Common myeloid progenitor, CD34-positive (primary cell): ENCODE data around the gene CXCR6. TPM values are rescaled to one million over a fixed set of nuclear protein-coding genes. Genes with fewer than 3 reads are reported as not detected.

ENCODE experiments used
- CTCF ChIA-PET: fragments of 350-600 bp; sonication (Branson Sonifier 250); formaldehyde crosslinking; loops from one replicate; lab custom pipeline; 2021; ENCODE audit warnings: antibody characterized with exemption; lab: Charles Lee
- POLR2A ChIA-PET: fragments of 350-600 bp; sonication (Branson Sonifier 250); formaldehyde crosslinking; loops from one replicate; lab custom pipeline; 2021; ENCODE audit warnings: antibody characterized with exemption; lab: Charles Lee
- DNase-seq, 3 donors: peaks; one replicate each; pipeline versions ENCODE4 v3.0.0 to v3.0.0-alpha.2; 2013
- H3K27ac ChIP-seq, 2 experiments: 1 replicate in 1 of 2; 2 replicates in 1 of 2; pipeline ENCODE4 v1.7.0; 2013; ENCODE audit warnings: inconsistent platforms in 2 of 2, low read length in 2 of 2, mild to moderate bottlenecking in 2 of 2, low read depth in 1 of 2, moderate library complexity in 1 of 2; ENCODE audit not compliant: severe bottlenecking in 2 of 2, insufficient read depth in 1 of 2, poor library complexity in 1 of 2
- H3K27me3 ChIP-seq, 5 experiments: replicated peaks in 2 of 5; 1 replicate in 3 of 5; 2 replicates in 2 of 5; pipeline versions ENCODE4 v1.6.1 to v1.7.0; 2013; ENCODE audit warnings: low read length in 4 of 5, mild to moderate bottlenecking in 2 of 5, moderate library complexity in 2 of 5, inconsistent platforms in 1 of 5; ENCODE audit not compliant: insufficient read depth in 5 of 5, control insufficient read depth in 4 of 5
- H3K36me3 ChIP-seq, 4 experiments: 1 replicate in 2 of 4; 2 replicates in 2 of 4; pipeline versions ENCODE4 v1.6.1 to v1.7.0; 2013; ENCODE audit warnings: low read length in 3 of 4, control low read depth in 1 of 4, mild to moderate bottlenecking in 1 of 4; ENCODE audit not compliant: control insufficient read depth in 4 of 4, insufficient read depth in 4 of 4
- H3K4me1 ChIP-seq, 4 experiments: 1 replicate in 3 of 4; 2 replicates in 1 of 4; pipeline versions ENCODE4 v1.6.1 to v1.7.1; 2013; ENCODE audit warnings: low read length in 3 of 4, mild to moderate bottlenecking in 3 of 4, control low read depth in 1 of 4, inconsistent platforms in 1 of 4, moderate library complexity in 1 of 4; ENCODE audit not compliant: control insufficient read depth in 4 of 4, insufficient read depth in 4 of 4; ENCODE audit errors: control extremely low read depth in 1 of 4
- H3K4me3 ChIP-seq, 7 experiments: 1 replicate in 4 of 7; 2 replicates in 3 of 7; pipeline versions ENCODE4 v1.5.1 to v1.7.0; 2013; ENCODE audit warnings: mild to moderate bottlenecking in 7 of 7, low read length in 6 of 7, moderate library complexity in 6 of 7, inconsistent platforms in 2 of 7, low read depth in 2 of 7, control low read depth in 1 of 7; ENCODE audit not compliant: insufficient read depth in 4 of 7, control insufficient read depth in 1 of 7; ENCODE audit errors: extremely low read depth in 1 of 7
- H3K9me3 ChIP-seq, 5 experiments: 1 replicate in 4 of 5; 2 replicates in 1 of 5; pipeline versions ENCODE4 v1.6.1 to v1.7.1; 2013; ENCODE audit warnings: low read length in 4 of 5, mild to moderate bottlenecking in 2 of 5, inconsistent platforms in 1 of 5, low read depth in 1 of 5, moderate library complexity in 1 of 5; ENCODE audit not compliant: control insufficient read depth in 4 of 5, insufficient read depth in 2 of 5; ENCODE audit errors: control extremely low read depth in 1 of 5
- WGBS: methylation state at CpG from one replicate; pipeline ENCODE4 v1.1.5; 2013; ENCODE audit not compliant: insufficient coverage; 5-methylcytosine and 5-hydroxymethylcytosine counted together
- polyA plus RNA-seq: library from polyadenylated mRNA; unstranded; fragments of 120-200 nt; gene quantifications from one replicate; pipeline ENCODE4 v1.2.1, GENCODE V29; 2013

The CXCR6 gene
- polyA plus RNA-seq, result 0.59 TPM

GRCh38 chr3:45943207-45943846 lies at the start of gene CXCR6:
CXCR6 (plus strand) TSS chr3:45943464; CDS start chr3:45946482, 3,018 bp downstream.
- CTCF ChIA-PET, result interaction anchor here (1.6 to 8.8 kb wide), 2 partner anchors 129 to 137 kb away, joined by 4 to 212 read pairs; no protein-coding TSS in a partner anchor
- 94% methylated on average over 8 of the region's 8 CpGs for WGBS
- DNase-seq, result no peak
- POLR2A ChIA-PET, result no interaction called here
- H3K4me1 ChIP-seq, result peaks cover 0 to 35% (median 17%) of the 10 kb centered on the region in 4 experiments
- H3K36me3 ChIP-seq, result peaks cover 8 to 55% (median 31%) of the 10 kb centered on the region in 4 experiments
- H3K9me3 ChIP-seq, result peaks cover 0 to 6% (median 0%) of the 10 kb centered on the region in 5 experiments
- H3K27ac ChIP-seq, result no peak within 1 kb of the TSS
- H3K27me3 ChIP-seq, result no peaks in the 10 kb centered on the region
- H3K4me3 ChIP-seq, result no peak within 1 kb of the TSS

- CTCF ChIA-PET, result interaction anchor here (0.9 to 2.7 kb wide), 4 partner anchors 11 to 48 kb away, joined by 3 to 9 read pairs (median 3); no protein-coding TSS in a partner anchor
- no peaks in the 10 kb centered on the region for H3K27me3 ChIP-seq
- H3K36me3 ChIP-seq, result no peaks in the 10 kb centered on the region
- H3K9me3 ChIP-seq, result no peaks in the 10 kb centered on the region
- DNase-seq, result peak in 2 of 3 donors; percentile 49 to 64
- H3K4me3 ChIP-seq, result peak overlapping the region in 2 of 7 experiments; percentile 23 to 43
- H3K4me1 ChIP-seq, result peaks cover 12 to 38% (median 30%) of the 10 kb centered on the region in 4 experiments
- WGBS, result 14% methylated on average over 3 of the region's 6 CpGs
- POLR2A ChIA-PET, result no interaction called here
- H3K27ac ChIP-seq, result no peak overlapping the region
These were observed 49.2 kb upstream of the CXCR6 start for GRCh38 chr3:45894015-45894414.

GRCh38 chr3:45895686-45896468 lies 47.4 kb upstream of the CXCR6 start:
- Histone ChIP-seq H3K4me3 (no peak overlapping the region), H3K4me1 (peaks cover 7 to 27% (median 21%) of the 10 kb centered on the region in 4 experiments), H3K27ac (no peak overlapping the region), H3K27me3 (no peaks in the 10 kb centered on the region), H3K36me3 (no peaks in the 10 kb centered on the region), H3K9me3 (no peaks in the 10 kb centered on the region)
- ChIA-PET POLR2A (interaction anchor here (0.6 kb wide), 1 partner anchor 279 kb away, joined by 3 read pairs; no protein-coding TSS in a partner anchor), CTCF (interaction anchor here (0.7 to 2.7 kb wide), 4 partner anchors 9 to 463 kb away, joined by 3 to 9 read pairs (median 3); no protein-coding TSS in a partner anchor)
- no peak for DNase-seq
- WGBS, result 93% methylated on average over 2 of the region's 5 CpGs

- WGBS, result 100% methylated on average over 1 of the region's 3 CpGs
- ChIA-PET CTCF (interaction anchor here (0.7 kb wide), 1 partner anchor 464 kb away, joined by 3 read pairs; no protein-coding TSS in a partner anchor), POLR2A (no interaction called here)
- DNase-seq, result no peak
- no peak overlapping the region for H3K4me3 ChIP-seq
- no peak overlapping the region for H3K27ac ChIP-seq
- no peaks in the 10 kb centered on the region for H3K9me3 ChIP-seq
- no peaks in the 10 kb centered on the region for H3K27me3 ChIP-seq
- peaks cover 7 to 26% (median 21%) of the 10 kb centered on the region in 4 experiments for H3K4me1 ChIP-seq
- H3K36me3 ChIP-seq, result no peaks in the 10 kb centered on the region
These were observed 46.3 kb upstream of the CXCR6 start for GRCh38 chr3:45896956-45897355.

GRCh38 chr3:45904931-45905330 lies 38.3 kb upstream of the CXCR6 start:
- peaks cover 0 to 7% (median 0%) of the 10 kb centered on the region in 5 experiments for H3K9me3 ChIP-seq
- H3K36me3 ChIP-seq, result no peaks in the 10 kb centered on the region
- ChIA-PET POLR2A (no interaction called here), CTCF (interaction anchor here (0.6 to 2.0 kb wide), 5 partner anchors 11 to 641 kb away, joined by 3 to 9 read pairs (median 3); no protein-coding TSS in a partner anchor)
- DNase-seq, result peak in 2 of 3 donors; percentile 56 to 66
- H3K27ac ChIP-seq, result no peak overlapping the region
- no peaks in the 10 kb centered on the region for H3K27me3 ChIP-seq
- no peak overlapping the region for H3K4me3 ChIP-seq
- 96% methylated on average over 2 of the region's 3 CpGs for WGBS
- peaks cover 0 to 3% (median 0%) of the 10 kb centered on the region in 4 experiments for H3K4me1 ChIP-seq

GRCh38 chr3:45905755-45906154 lies 37.5 kb upstream of the CXCR6 start:
- ChIA-PET CTCF (interaction anchor here (0.9 to 3.4 kb wide), 3 partner anchors 12 to 70 kb away, joined by 3 to 15 read pairs (median 9); no protein-coding TSS in a partner anchor), POLR2A (no interaction called here)
- Histone ChIP-seq H3K27me3 (no peaks in the 10 kb centered on the region), H3K4me1 (peaks cover 0 to 3% (median 0%) of the 10 kb centered on the region in 4 experiments), H3K27ac (no peak overlapping the region), H3K9me3 (peaks cover 0 to 7% (median 0%) of the 10 kb centered on the region in 5 experiments), H3K36me3 (no peaks in the 10 kb centered on the region), H3K4me3 (no peak overlapping the region)
- DNase-seq, result no peak
- WGBS, result 100% methylated on average over 3 of the region's 3 CpGs
